Loucy (cell line): ENCODE measurements around the gene CTNNB1.

Source experiments
- H2AFZ ChIP-seq: fragments of 200-600 bp; sonication (generic); 2 replicates; pipeline ENCODE4 v1.6.0; 2016; ENCODE audit warnings: antibody characterized with exemption, mild to moderate bottlenecking, low read length, moderate library complexity
- H3F3A ChIP-seq: fragments of 200-600 bp; 2 replicates; pipeline ENCODE4 v1.6.0; 2016; ENCODE audit warnings: antibody characterized with exemption, low read depth, mild to moderate bottlenecking
- H3K27me3 ChIP-seq: fragments of 200-600 bp; sonication (generic); 2 replicates; pipeline ENCODE4 v1.6.1; 2014; ENCODE audit warnings: low read length, mild to moderate bottlenecking; ENCODE audit not compliant: insufficient read depth, poor library complexity, severe bottlenecking
- H3K36me3 ChIP-seq: fragments of 200-600 bp; sonication (generic); 2 replicates; pipeline ENCODE4 v1.6.1; 2016; ENCODE audit warnings: low read length; ENCODE audit not compliant: insufficient read depth
- H3K4me1 ChIP-seq: fragments of 200-600 bp; sonication (generic); 2 replicates; pipeline ENCODE4 v1.5.1; 2014; ENCODE audit warnings: low read length, mild to moderate bottlenecking; ENCODE audit not compliant: insufficient read depth, poor library complexity, severe bottlenecking
- H3K4me2 ChIP-seq: fragments of 200-600 bp; sonication (generic); 2 replicates; pipeline ENCODE4 v1.6.0; 2014; ENCODE audit warnings: antibody characterized with exemption, low read length, low read depth, mild to moderate bottlenecking; ENCODE audit not compliant: poor library complexity, severe bottlenecking
- H3K4me3 ChIP-seq: fragments of 200-600 bp; sonication (generic); 2 replicates; pipeline ENCODE4 v1.5.1; 2014; ENCODE audit warnings: low read length, mild to moderate bottlenecking, mixed read lengths; ENCODE audit not compliant: poor library complexity, severe bottlenecking
- H3K79me2 ChIP-seq: fragments of 200-600 bp; sonication (generic); 2 replicates; pipeline ENCODE4 v1.6.1; 2014; ENCODE audit warnings: low read length; ENCODE audit not compliant: insufficient read depth
- H3K9ac ChIP-seq: fragments of 200-600 bp; sonication (generic); 2 replicates; pipeline ENCODE4 v1.6.0; 2014; ENCODE audit warnings: mild to moderate bottlenecking, low read depth, low read length, moderate library complexity; ENCODE audit not compliant: poor library complexity, severe bottlenecking
- H3K9me2 ChIP-seq: fragments of 200-600 bp; sonication (generic); replicated peaks from 2 replicates; pipeline ENCODE4 v1.6.1; 2016; ENCODE audit warnings: low read depth, low read length, mixed read lengths
- H3K9me3 ChIP-seq: fragments of 200-600 bp; sonication (generic); 2 replicates; pipeline ENCODE4 v1.6.1; 2014; ENCODE audit warnings: mild to moderate bottlenecking, antibody characterized with exemption, low read length, low read depth; ENCODE audit not compliant: insufficient read depth
- H4K20me1 ChIP-seq: fragments of 200-600 bp; sonication (generic); 2 replicates; pipeline ENCODE4 v1.6.0; 2014; ENCODE audit warnings: antibody characterized with exemption, low read length, mild to moderate bottlenecking; ENCODE audit not compliant: insufficient read depth, poor library complexity, severe bottlenecking
- EZH2phosphoT487 ChIP-seq: fragments of 200-600 bp; IDR thresholded peaks from 2 replicates; pipeline ENCODE4 v1.6.1; 2018; ENCODE audit warnings: antibody characterized with exemption, mild to moderate bottlenecking, moderate library complexity, borderline replicate concordance
- TF ChIP-seq, protein P1 (sequence below): fragments of 200-600 bp; sonication (generic); conservative IDR thresholded peaks from 2 replicates; pipeline ENCODE4 v1.5.1; 2014; ENCODE audit warnings: mild to moderate bottlenecking, antibody characterized with exemption, low read length

The CTNNB1 gene

GRCh38 chr3:41258239-41258800 is 59.0 kb downstream of the CTNNB1 start:
- Histone ChIP-seq H3K79me2 (no peaks in the 10 kb centered on the region), H3K4me1 (no peaks in the 10 kb centered on the region), H3F3A (no peaks in the 10 kb centered on the region), H3K4me3 (no peak overlapping the region), H3K9ac (no peak overlapping the region), H4K20me1 (no peaks in the 10 kb centered on the region), H3K9me3 (no peaks in the 10 kb centered on the region), H2AFZ (no peak overlapping the region), H3K36me3 (no peaks in the 10 kb centered on the region), H3K27me3 (no peaks in the 10 kb centered on the region), H3K9me2 (no peaks in the 10 kb centered on the region), H3K4me2 (no peak overlapping the region)
- TF ChIP-seq EZH2phosphoT487 = no peak
- TF ChIP-seq, protein P1, sequence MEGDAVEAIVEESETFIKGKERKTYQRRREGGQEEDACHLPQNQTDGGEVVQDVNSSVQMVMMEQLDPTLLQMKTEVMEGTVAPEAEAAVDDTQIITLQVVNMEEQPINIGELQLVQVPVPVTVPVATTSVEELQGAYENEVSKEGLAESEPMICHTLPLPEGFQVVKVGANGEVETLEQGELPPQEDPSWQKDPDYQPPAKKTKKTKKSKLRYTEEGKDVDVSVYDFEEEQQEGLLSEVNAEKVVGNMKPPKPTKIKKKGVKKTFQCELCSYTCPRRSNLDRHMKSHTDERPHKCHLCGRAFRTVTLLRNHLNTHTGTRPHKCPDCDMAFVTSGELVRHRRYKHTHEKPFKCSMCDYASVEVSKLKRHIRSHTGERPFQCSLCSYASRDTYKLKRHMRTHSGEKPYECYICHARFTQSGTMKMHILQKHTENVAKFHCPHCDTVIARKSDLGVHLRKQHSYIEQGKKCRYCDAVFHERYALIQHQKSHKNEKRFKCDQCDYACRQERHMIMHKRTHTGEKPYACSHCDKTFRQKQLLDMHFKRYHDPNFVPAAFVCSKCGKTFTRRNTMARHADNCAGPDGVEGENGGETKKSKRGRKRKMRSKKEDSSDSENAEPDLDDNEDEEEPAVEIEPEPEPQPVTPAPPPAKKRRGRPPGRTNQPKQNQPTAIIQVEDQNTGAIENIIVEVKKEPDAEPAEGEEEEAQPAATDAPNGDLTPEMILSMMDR = no peak

GRCh38 chr3:41259449-41260062 is 60.3 kb downstream of the CTNNB1 start:
- no peaks in the 10 kb centered on the region for H4K20me1 ChIP-seq
- no peak overlapping the region for H3K4me3 ChIP-seq
- H3K9me2 ChIP-seq = no peaks in the 10 kb centered on the region
- no peak overlapping the region for H2AFZ ChIP-seq
- H3K9me3 ChIP-seq = no peaks in the 10 kb centered on the region
- H3K27me3 ChIP-seq = no peaks in the 10 kb centered on the region
- H3K9ac ChIP-seq = no peak overlapping the region
- TF ChIP-seq, protein P1 = no peak
- no peak for TF ChIP-seq EZH2phosphoT487
- H3K36me3 ChIP-seq = no peaks in the 10 kb centered on the region
- no peaks in the 10 kb centered on the region for H3F3A ChIP-seq
- H3K4me1 ChIP-seq = no peaks in the 10 kb centered on the region
- no peaks in the 10 kb centered on the region for H3K79me2 ChIP-seq
- H3K4me2 ChIP-seq = no peak overlapping the region

GRCh38 chr3:41260063-41260450 is 60.8 kb downstream of the CTNNB1 start:
- H3K27me3 ChIP-seq = no peaks in the 10 kb centered on the region
- H3K9me3 ChIP-seq = no peaks in the 10 kb centered on the region
- no peaks in the 10 kb centered on the region for H3K79me2 ChIP-seq
- TF ChIP-seq, protein P1 = no peak
- no peak for TF ChIP-seq EZH2phosphoT487
- no peaks in the 10 kb centered on the region for H3K4me1 ChIP-seq
- no peaks in the 10 kb centered on the region for H4K20me1 ChIP-seq
- no peaks in the 10 kb centered on the region for H3K9me2 ChIP-seq
- no peaks in the 10 kb centered on the region for H3K36me3 ChIP-seq
- H3K4me3 ChIP-seq = no peak overlapping the region
- no peak overlapping the region for H3K4me2 ChIP-seq
- H3F3A ChIP-seq = no peaks in the 10 kb centered on the region
- no peak overlapping the region for H2AFZ ChIP-seq
- H3K9ac ChIP-seq = no peak overlapping the region
